ENCODE measurements around the gene MFRP. TPM values are rescaled to one million over a fixed set of nuclear protein-coding genes. Genes with fewer than 3 reads are reported as not detected.

MFRP gene
- total and polyA plus RNA-seq, 3 donors from 2014 or later = not detected

- 86 to 94% methylated on average over 7 of the region's 7 CpGs for WGBS, 2 donors
- Histone ChIP-seq H3K9me3 (no peaks in the 10 kb centered on the region), H3K27me3 (no peaks in the 10 kb centered on the region), H3K36me3 (ENCODE audit: low read depth, missing control alignments) (no peaks in the 10 kb centered on the region), H3K4me3 (no peak overlapping the region), H3K4me1 (peaks cover 12% of the 10 kb centered on the region), H3K27ac (peak overlapping the region in 1 of 2 donors; percentile 70)
- DNase-seq = no peak
- TF ChIP-seq CTCF (IDR thresholded peaks at IDR 0.05) (no peak), POLR2A (IDR thresholded peaks at IDR 0.05) (no peak)
- intact Hi-C loops (cut with DNase I; ENCODE audit: low total_unique reads) = no loop called here
Measured at GRCh38 chr11:119305556-119306372, 40.7 kb downstream of the MFRP start.

- H3K4me1 ChIP-seq = peaks cover 12% of the 10 kb centered on the region
Measured at GRCh38 chr11:119303227-119303718, 43.2 kb downstream of the MFRP start.

GRCh38 chr11:119300198-119300964 is 46.1 kb downstream of the MFRP start:
- 56 to 62% methylated on average over 3 of the region's 3 CpGs for WGBS, 2 donors
- intact Hi-C loops (cut with DNase I; ENCODE audit: low total_unique reads) = no loop called here
- Histone ChIP-seq H3K27me3 (no peaks in the 10 kb centered on the region), H3K27ac (peak overlapping the region; percentile 34 to 54), H3K4me1 (no peaks in the 10 kb centered on the region), H3K36me3 (ENCODE audit: low read depth, missing control alignments) (no peaks in the 10 kb centered on the region), H3K9me3 (no peaks in the 10 kb centered on the region), H3K4me3 (no peak overlapping the region)
- no peak for DNase-seq
- TF ChIP-seq CTCF (IDR thresholded peaks at IDR 0.05) (no peak), POLR2A (IDR thresholded peaks at IDR 0.05) (no peak)

More at GRCh38 chr11:119303227-119303718, 43.2 kb downstream of the MFRP start:
- no peak for TF ChIP-seq POLR2A (IDR thresholded peaks at IDR 0.05)
- no peak for TF ChIP-seq CTCF (IDR thresholded peaks at IDR 0.05)
- no peaks in the 10 kb centered on the region for H3K36me3 ChIP-seq (ENCODE audit: low read depth, missing control alignments)
- intact Hi-C loops (cut with DNase I; ENCODE audit: low total_unique reads) = no loop called here
- no peak overlapping the region for H3K4me3 ChIP-seq
- no peak overlapping the region for H3K27ac ChIP-seq
- H3K27me3 ChIP-seq = no peaks in the 10 kb centered on the region
- DNase-seq = no peak
- 90 to 92% methylated on average over 5 of the region's 5 CpGs for WGBS, 2 donors
- no peaks in the 10 kb centered on the region for H3K9me3 ChIP-seq

- no peaks in the 10 kb centered on the region for H3K4me1 ChIP-seq
- no peaks in the 10 kb centered on the region for H3K9me3 ChIP-seq
- H3K4me3 ChIP-seq = no peak overlapping the region
- intact Hi-C loops (cut with DNase I; ENCODE audit: low total_unique reads) = no loop called here
- TF ChIP-seq POLR2A (IDR thresholded peaks at IDR 0.05) (no peak), CTCF (IDR thresholded peaks at IDR 0.05) (no peak)
- H3K27me3 ChIP-seq = no peaks in the 10 kb centered on the region
- WGBS, 2 donors = 98% methylated on average over 9 of the region's 9 CpGs
- no peak overlapping the region for H3K27ac ChIP-seq
- no peaks in the 10 kb centered on the region for H3K36me3 ChIP-seq (ENCODE audit: low read depth, missing control alignments)
- DNase-seq = no peak
Measured at GRCh38 chr11:119299416-119299815, 47.1 kb downstream of the MFRP start.

Data from testis (tissue), 3 donors.